PC-9 (cell line): ENCODE data around the gene UBE2Q2.

Experiments
- EZH2 ChIP-seq: fragments of 200-600 bp; sonication (generic); IDR thresholded peaks from 2 replicates; pipeline ENCODE4 v1.8.0; 2017; ENCODE audit warnings: antibody characterized with exemption, low read depth
- TF ChIP-seq, protein P1 (sequence below): fragments of 200-600 bp; sonication (generic); conservative IDR thresholded peaks from 2 replicates; pipeline ENCODE4 v1.6.1; 2017; ENCODE audit warnings: mixed run types, antibody characterized with exemption, mild to moderate bottlenecking, moderate library complexity

DNA sequence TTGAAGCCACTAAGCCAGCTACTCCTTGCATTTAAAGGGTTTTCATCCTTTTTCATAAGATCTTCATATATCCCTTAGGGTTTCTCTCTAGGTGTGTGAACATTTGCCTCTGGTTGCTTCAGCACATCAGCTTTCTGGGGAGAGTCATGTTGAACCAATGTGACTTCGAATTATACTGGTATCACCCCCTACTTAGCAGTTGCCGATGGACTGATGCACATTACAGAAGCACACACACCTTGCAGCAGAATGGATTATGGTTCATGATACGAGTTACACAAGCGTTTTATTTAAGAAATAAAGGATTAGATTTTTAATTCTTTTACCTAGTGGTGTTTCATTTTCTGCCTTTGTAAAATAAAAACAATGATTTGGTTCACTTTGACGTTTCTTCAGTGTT is 100.0 kb downstream of the UBE2Q2 start:
- TF ChIP-seq, protein P1, sequence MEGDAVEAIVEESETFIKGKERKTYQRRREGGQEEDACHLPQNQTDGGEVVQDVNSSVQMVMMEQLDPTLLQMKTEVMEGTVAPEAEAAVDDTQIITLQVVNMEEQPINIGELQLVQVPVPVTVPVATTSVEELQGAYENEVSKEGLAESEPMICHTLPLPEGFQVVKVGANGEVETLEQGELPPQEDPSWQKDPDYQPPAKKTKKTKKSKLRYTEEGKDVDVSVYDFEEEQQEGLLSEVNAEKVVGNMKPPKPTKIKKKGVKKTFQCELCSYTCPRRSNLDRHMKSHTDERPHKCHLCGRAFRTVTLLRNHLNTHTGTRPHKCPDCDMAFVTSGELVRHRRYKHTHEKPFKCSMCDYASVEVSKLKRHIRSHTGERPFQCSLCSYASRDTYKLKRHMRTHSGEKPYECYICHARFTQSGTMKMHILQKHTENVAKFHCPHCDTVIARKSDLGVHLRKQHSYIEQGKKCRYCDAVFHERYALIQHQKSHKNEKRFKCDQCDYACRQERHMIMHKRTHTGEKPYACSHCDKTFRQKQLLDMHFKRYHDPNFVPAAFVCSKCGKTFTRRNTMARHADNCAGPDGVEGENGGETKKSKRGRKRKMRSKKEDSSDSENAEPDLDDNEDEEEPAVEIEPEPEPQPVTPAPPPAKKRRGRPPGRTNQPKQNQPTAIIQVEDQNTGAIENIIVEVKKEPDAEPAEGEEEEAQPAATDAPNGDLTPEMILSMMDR: no peak
- TF ChIP-seq EZH2: no peak
